Cardiac muscle cell (in vitro differentiated cells and primary cell): Measurements from ENCODE around the gene GGA1. TPM values are rescaled to one million over a fixed set of nuclear protein-coding genes. Genes with fewer than 3 reads are reported as not detected.

Experiments used
- DNase-seq, 2 donors: peaks; one replicate each; pipeline versions ENCODE4 v3.0.0 to v3.0.0-alpha.2; 2010 to 2017; ENCODE audit warnings: low read depth in 1 of 2, low spot score in 1 of 2
- H3K27ac ChIP-seq: fragments of 200-600 bp; sonication (generic); 2 replicates; pipeline ENCODE4 v1.5.1; 2016
- H3K27me3 ChIP-seq: fragments of 200-600 bp; sonication (generic); 2 replicates; pipeline ENCODE4 v1.6.0; 2016; ENCODE audit warnings: control low read depth
- H3K36me3 ChIP-seq: fragments of 200-600 bp; sonication (generic); 2 replicates; pipeline ENCODE4 v1.5.1; 2016; ENCODE audit warnings: control low read depth
- H3K4me1 ChIP-seq: fragments of 200-600 bp; sonication (generic); 2 replicates; pipeline ENCODE4 v1.8.1; 2017; ENCODE audit warnings: low read depth, mild to moderate bottlenecking, mixed run types
- H3K4me3 ChIP-seq: fragments of 200-600 bp; sonication (generic); 2 replicates; pipeline ENCODE4 v1.5.1; 2016; ENCODE audit warnings: mild to moderate bottlenecking
- H3K9me3 ChIP-seq: fragments of 200-600 bp; sonication (generic); 2 replicates; pipeline ENCODE4 v1.5.1; 2017; ENCODE audit warnings: low read depth, mild to moderate bottlenecking, control low read depth
- CTCF ChIP-seq: IDR thresholded peaks from 2 replicates; pipeline ENCODE4 v1.5.1; 2012; ENCODE audit warnings: low read depth, mild to moderate bottlenecking, low read length
- polyA plus RNA-seq: library from polyadenylated mRNA; unstranded; fragments of >200 nt; fragmentation: Nextera tagmentation; extraction: Ambion mirVana; gene quantifications from 2 replicates; pipeline ENCODE4 v1.2.1, GENCODE V29; 2016
- total RNA-seq: library from RNA; depleted of rRNA; stranded (reverse); fragments of >200 nt; gene quantifications from 2 replicates; pipeline ENCODE4 v1.2.3, GENCODE V29; 2016

The GGA1 gene
- total and polyA plus RNA-seq, 2 experiments from 2014 or later = 82.6 to 114 TPM

GRCh38 chr22:37640591-37641560, 32.2 kb downstream of the GGA1 start:
- Histone ChIP-seq H3K4me3 (peak overlapping the region; percentile 86), H3K4me1 (peaks cover 8% of the 10 kb centered on the region), H3K27ac (no peak overlapping the region), H3K36me3 (no peaks in the 10 kb centered on the region), H3K9me3 (no peaks in the 10 kb centered on the region), H3K27me3 (no peaks in the 10 kb centered on the region)
- TF ChIP-seq CTCF = no peak
- DNase-seq = peak in 1 of 2 donors; percentile 16

GRCh38 chr22:37641561-37641949, 32.9 kb downstream of the GGA1 start:
- Histone ChIP-seq H3K4me3 (no peak overlapping the region), H3K9me3 (no peaks in the 10 kb centered on the region), H3K4me1 (peaks cover 8% of the 10 kb centered on the region), H3K27me3 (no peaks in the 10 kb centered on the region), H3K27ac (no peak overlapping the region), H3K36me3 (no peaks in the 10 kb centered on the region)
- no peak for TF ChIP-seq CTCF
- DNase-seq = no peak

GRCh38 chr22:37643225-37643847, 34.7 kb downstream of the GGA1 start:
- no peaks in the 10 kb centered on the region for H3K27me3 ChIP-seq
- no peaks in the 10 kb centered on the region for H3K9me3 ChIP-seq
- no peak overlapping the region for H3K27ac ChIP-seq
- H3K36me3 ChIP-seq = peaks cover 3% of the 10 kb centered on the region
- no peak overlapping the region for H3K4me3 ChIP-seq
- peak; percentile 77 to 86 for DNase-seq
- TF ChIP-seq CTCF = peak; percentile 91
- peaks cover 8% of the 10 kb centered on the region for H3K4me1 ChIP-seq

GRCh38 chr22:37647317-37647716, 38.7 kb downstream of the GGA1 start:
- H3K36me3 ChIP-seq = peaks cover 8% of the 10 kb centered on the region
- no peak for DNase-seq
- TF ChIP-seq CTCF = no peak
- no peak overlapping the region for H3K4me3 ChIP-seq
- no peaks in the 10 kb centered on the region for H3K4me1 ChIP-seq
- no peaks in the 10 kb centered on the region for H3K9me3 ChIP-seq
- no peak overlapping the region for H3K27ac ChIP-seq
- H3K27me3 ChIP-seq = no peaks in the 10 kb centered on the region

- TF ChIP-seq CTCF = no peak
- Histone ChIP-seq H3K36me3 (peaks cover 8% of the 10 kb centered on the region), H3K4me1 (no peaks in the 10 kb centered on the region), H3K27me3 (no peaks in the 10 kb centered on the region), H3K27ac (no peak overlapping the region), H3K9me3 (no peaks in the 10 kb centered on the region), H3K4me3 (no peak overlapping the region)
- no peak for DNase-seq
These were observed 39.3 kb downstream of the GGA1 start for GRCh38 chr22:37647928-37648327.
